GM23248 (cell line): ENCODE data around the gene H6PD.

Source experiments
- EZH2 ChIP-seq: fragments of 200-600 bp; sonication (generic); IDR thresholded peaks from 2 replicates; pipeline ENCODE4 v1.6.1; 2018; ENCODE audit warnings: antibody characterized with exemption, mild to moderate bottlenecking; ENCODE audit not compliant: insufficient read depth, poor library complexity, severe bottlenecking
- EZH2phosphoT487 ChIP-seq: fragments of 200-600 bp; sonication (generic); IDR thresholded peaks from 2 replicates; pipeline ENCODE4 v1.6.1; 2018; ENCODE audit warnings: antibody characterized with exemption, moderate library complexity, mild to moderate bottlenecking, low read depth; ENCODE audit not compliant: insufficient read depth

DNA sequence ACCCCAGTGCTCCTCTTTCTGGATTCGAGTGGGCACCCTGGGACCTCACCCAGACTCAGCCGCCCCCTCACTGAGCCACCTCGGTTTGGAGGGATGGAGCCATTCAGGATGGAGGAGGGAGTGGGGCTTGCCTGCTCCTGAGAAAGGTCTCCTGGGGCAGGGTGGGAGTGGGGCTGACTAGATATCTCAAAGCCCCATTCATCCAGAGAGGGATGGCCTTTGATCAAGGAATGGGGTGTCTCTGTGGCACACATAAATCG, 48.1 kb downstream of the H6PD start:
- no peak for TF ChIP-seq EZH2
- TF ChIP-seq EZH2phosphoT487, result no peak
